Measurements from ENCODE around the gene PHTF1.
"Not testable (repeated sequence)": the region's sequence is repeated elsewhere in the genome, so short reads cannot be mapped to it uniquely, and the experiment has no call there.

DNA sequence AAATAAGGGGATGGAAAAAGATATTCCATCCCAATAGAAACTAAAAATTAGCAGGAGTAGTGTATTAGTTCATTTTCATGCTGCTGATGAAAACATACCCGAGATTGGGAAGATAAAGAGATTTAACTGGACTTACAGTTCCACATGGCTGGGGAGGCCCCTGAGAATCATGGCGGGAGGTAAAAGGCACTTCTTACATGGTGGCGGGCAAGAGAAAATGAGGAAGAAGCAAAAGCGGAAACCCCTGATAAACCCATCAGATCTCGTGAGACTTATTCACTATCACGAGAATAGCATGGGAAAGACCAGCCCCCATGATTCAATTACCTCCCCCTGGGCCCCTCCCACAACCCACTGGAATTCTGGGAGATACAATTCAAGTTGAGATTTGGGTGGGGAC, 41.8 kb downstream of the PHTF1 start:
- TF ChIP-seq, protein P1, sequence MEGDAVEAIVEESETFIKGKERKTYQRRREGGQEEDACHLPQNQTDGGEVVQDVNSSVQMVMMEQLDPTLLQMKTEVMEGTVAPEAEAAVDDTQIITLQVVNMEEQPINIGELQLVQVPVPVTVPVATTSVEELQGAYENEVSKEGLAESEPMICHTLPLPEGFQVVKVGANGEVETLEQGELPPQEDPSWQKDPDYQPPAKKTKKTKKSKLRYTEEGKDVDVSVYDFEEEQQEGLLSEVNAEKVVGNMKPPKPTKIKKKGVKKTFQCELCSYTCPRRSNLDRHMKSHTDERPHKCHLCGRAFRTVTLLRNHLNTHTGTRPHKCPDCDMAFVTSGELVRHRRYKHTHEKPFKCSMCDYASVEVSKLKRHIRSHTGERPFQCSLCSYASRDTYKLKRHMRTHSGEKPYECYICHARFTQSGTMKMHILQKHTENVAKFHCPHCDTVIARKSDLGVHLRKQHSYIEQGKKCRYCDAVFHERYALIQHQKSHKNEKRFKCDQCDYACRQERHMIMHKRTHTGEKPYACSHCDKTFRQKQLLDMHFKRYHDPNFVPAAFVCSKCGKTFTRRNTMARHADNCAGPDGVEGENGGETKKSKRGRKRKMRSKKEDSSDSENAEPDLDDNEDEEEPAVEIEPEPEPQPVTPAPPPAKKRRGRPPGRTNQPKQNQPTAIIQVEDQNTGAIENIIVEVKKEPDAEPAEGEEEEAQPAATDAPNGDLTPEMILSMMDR (IDR thresholded peaks at IDR 0.05): not testable (repeated sequence)
- not testable (repeated sequence) for TF ChIP-seq EP300, POLR2A (IDR thresholded peaks at IDR 0.05)

All from gastroesophageal sphincter (tissue), 3 donors.